PC-3 (cell line): ENCODE results near the gene MPST.

ENCODE experiments used
- CTCF ChIP-seq: fragments of 300-600 bp; sonication (generic); conservative IDR thresholded peaks from 2 replicates; pipeline ENCODE4 v1.5.1; 2017; ENCODE audit warnings: antibody characterized with exemption, low read depth, mild to moderate bottlenecking, low read length
- EZH2 ChIP-seq: fragments of 300-600 bp; sonication (generic); IDR thresholded peaks from one replicate; pipeline ENCODE4 v1.6.1; 2017; ENCODE audit warnings: antibody characterized with exemption, mild to moderate bottlenecking, low read length; ENCODE audit not compliant: unreplicated experiment

- peak; percentile 53 for TF ChIP-seq CTCF
- no peak for TF ChIP-seq EZH2
Observed at GRCh38 chr22:37045958-37046357, 26.4 kb downstream of the MPST start.
